Astrocyte (in vitro differentiated cells and primary cell): ENCODE data around the gene SULT2B1.

ENCODE experiments used
- CTCF ChIP-seq: IDR thresholded peaks from 2 replicates; pipeline ENCODE4 v1.5.1; 2011; ENCODE audit warnings: low read depth, mild to moderate bottlenecking, inconsistent platforms, low read length, moderate library complexity; ENCODE audit not compliant: insufficient read depth
- EZH2 ChIP-seq: IDR thresholded peaks from 2 replicates; pipeline ENCODE4 v1.6.1; 2012; ENCODE audit warnings: mild to moderate bottlenecking, low read length, inconsistent platforms; ENCODE audit not compliant: insufficient read depth

GRCh38 chr19:48540110-48540509 is 11.9 kb upstream of the SULT2B1 start:
- TF ChIP-seq CTCF (no peak), EZH2 (no peak)
